Osteocyte (in vitro differentiated cells): ENCODE results near the gene DERL2. TPM values are rescaled to one million over a fixed set of nuclear protein-coding genes. Genes with fewer than 3 reads are reported as not detected.

ENCODE experiments used
- DNase-seq: peaks from one replicate; pipeline ENCODE4 v3.0.0; 2021; ENCODE audit warnings: mixed read lengths; ENCODE audit not compliant: unreplicated experiment; ENCODE audit errors: extremely low spot score
- H3K27ac Mint-ChIP-seq: one replicate; pipeline ENCODE4 v1.8.0; 2021; ENCODE audit warnings: mild to moderate bottlenecking, mixed read lengths; ENCODE audit not compliant: unreplicated experiment
- H3K27me3 Mint-ChIP-seq: one replicate; pipeline ENCODE4 v1.8.0; 2021; ENCODE audit warnings: mixed read lengths; ENCODE audit not compliant: unreplicated experiment
- H3K36me3 Mint-ChIP-seq: one replicate; pipeline ENCODE4 v1.8.0; 2021; ENCODE audit warnings: mixed read lengths; ENCODE audit not compliant: unreplicated experiment
- H3K4me1 Mint-ChIP-seq: one replicate; pipeline ENCODE4 v1.8.0; 2021; ENCODE audit warnings: mixed read lengths; ENCODE audit not compliant: unreplicated experiment
- H3K4me3 Mint-ChIP-seq: one replicate; pipeline ENCODE4 v1.8.0; 2021; ENCODE audit warnings: mild to moderate bottlenecking, moderate library complexity, mixed read lengths; ENCODE audit not compliant: unreplicated experiment
- H3K9me3 Mint-ChIP-seq: one replicate; pipeline ENCODE4 v1.8.0; 2021; ENCODE audit warnings: mixed read lengths; ENCODE audit not compliant: unreplicated experiment
- total RNA-seq: library from RNA; stranded (reverse); gene quantifications from 2 replicates; pipeline ENCODE4 v1.2.1, GENCODE V29; 2021
- TF ChIP-seq, protein P1 (sequence below): fragments of 200-600 bp; sonication (generic); IDR thresholded peaks from 2 replicates; pipeline ENCODE4 v1.5.0; 2021; ENCODE audit warnings: antibody characterized with exemption, mild to moderate bottlenecking, moderate library complexity

DERL2 gene
- total RNA-seq, 1 donor from 2014 or later: 73.1 TPM

DNA sequence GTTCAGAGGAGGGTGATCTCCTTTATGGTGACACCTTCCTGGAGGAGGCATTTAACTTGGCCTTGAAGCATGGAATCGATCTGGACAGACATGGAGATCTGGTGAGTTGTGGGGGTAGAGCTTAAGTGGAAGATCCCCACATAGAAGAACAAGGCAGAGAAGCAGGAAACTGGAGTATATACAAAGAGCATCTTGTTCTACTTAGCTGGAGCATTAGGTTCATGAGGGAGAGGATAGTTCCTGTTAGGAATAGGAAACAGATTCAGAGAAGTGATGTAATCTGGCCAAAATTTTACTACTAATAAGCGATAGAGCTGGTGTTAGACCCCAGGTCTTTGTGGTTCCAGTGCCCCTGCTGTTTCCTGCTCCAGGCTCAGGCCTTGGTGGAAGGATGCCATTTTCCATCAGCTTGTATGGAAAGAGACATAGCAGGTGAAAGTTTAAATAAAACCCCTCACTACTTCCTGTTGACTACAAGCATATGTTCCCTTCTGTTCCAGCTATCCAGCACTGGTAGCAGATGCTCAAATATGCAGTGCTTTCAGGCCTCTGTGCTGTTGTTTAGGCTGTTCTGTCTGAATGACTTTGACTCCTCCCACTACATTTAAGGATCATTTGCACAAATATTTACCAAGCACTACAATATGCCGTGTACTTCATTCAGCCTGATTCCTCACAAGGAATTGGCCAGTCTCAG is 56.6 kb downstream of the DERL2 start:
- H3K36me3 Mint-ChIP-seq: peaks cover 57% of the 10 kb centered on the region
- no peaks in the 10 kb centered on the region for H3K4me1 Mint-ChIP-seq
- H3K27ac Mint-ChIP-seq: no peak overlapping the region
- no peaks in the 10 kb centered on the region for H3K9me3 Mint-ChIP-seq
- TF ChIP-seq, protein P1, sequence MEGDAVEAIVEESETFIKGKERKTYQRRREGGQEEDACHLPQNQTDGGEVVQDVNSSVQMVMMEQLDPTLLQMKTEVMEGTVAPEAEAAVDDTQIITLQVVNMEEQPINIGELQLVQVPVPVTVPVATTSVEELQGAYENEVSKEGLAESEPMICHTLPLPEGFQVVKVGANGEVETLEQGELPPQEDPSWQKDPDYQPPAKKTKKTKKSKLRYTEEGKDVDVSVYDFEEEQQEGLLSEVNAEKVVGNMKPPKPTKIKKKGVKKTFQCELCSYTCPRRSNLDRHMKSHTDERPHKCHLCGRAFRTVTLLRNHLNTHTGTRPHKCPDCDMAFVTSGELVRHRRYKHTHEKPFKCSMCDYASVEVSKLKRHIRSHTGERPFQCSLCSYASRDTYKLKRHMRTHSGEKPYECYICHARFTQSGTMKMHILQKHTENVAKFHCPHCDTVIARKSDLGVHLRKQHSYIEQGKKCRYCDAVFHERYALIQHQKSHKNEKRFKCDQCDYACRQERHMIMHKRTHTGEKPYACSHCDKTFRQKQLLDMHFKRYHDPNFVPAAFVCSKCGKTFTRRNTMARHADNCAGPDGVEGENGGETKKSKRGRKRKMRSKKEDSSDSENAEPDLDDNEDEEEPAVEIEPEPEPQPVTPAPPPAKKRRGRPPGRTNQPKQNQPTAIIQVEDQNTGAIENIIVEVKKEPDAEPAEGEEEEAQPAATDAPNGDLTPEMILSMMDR: no peak
- no peaks in the 10 kb centered on the region for H3K27me3 Mint-ChIP-seq
- no peak for DNase-seq
- H3K4me3 Mint-ChIP-seq: no peak overlapping the region

DNA sequence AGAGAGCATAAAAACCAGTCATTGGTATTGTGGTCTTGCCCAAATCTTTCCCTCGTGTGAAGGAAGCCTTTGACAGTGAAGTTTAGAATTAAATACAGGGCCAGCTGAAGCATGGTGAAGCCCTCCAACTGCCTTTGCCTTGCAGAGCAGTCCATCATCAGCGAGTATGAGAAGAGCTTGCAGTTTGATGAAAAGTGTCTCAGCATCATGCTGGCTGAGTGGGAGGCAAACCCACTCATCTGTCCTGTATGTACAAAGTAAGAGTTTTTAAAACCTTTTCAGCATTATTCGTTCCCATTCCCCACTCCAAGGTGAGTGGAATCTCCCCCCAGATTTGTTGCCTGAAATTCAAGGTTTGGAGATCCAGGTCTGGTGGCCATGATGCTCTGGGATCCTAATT is 60.2 kb downstream of the DERL2 start:
- H3K27me3 Mint-ChIP-seq: no peaks in the 10 kb centered on the region
- peaks cover 47% of the 10 kb centered on the region for H3K36me3 Mint-ChIP-seq
- H3K4me3 Mint-ChIP-seq: no peak overlapping the region
- H3K27ac Mint-ChIP-seq: no peak overlapping the region
- TF ChIP-seq, protein P1: no peak
- no peaks in the 10 kb centered on the region for H3K9me3 Mint-ChIP-seq
- H3K4me1 Mint-ChIP-seq: peaks cover 11% of the 10 kb centered on the region
- no peak for DNase-seq

DNA sequence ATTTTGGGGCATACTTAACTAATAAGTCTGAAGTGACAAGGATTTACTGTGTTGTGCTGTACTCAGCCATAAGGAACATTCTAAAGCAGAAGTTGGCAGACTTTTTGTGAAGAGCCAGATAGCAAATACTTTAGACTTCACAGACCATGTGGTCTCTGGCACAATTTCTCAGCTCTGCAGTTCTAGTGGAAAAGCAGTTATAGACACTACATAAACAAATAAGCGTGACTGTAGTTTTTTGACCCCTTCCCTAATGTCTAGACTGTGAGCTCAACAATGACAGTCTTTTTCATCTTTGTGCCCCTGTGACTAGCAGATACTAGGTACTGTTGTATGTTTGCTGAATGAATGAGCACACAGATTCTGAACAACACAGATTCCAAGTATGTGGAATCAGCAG is 61.1 kb downstream of the DERL2 start:
- Mint-ChIP-seq H3K36me3 (peaks cover 42% of the 10 kb centered on the region), H3K4me3 (no peak overlapping the region), H3K4me1 (peaks cover 17% of the 10 kb centered on the region), H3K9me3 (no peaks in the 10 kb centered on the region), H3K27ac (no peak overlapping the region), H3K27me3 (no peaks in the 10 kb centered on the region)
- no peak for DNase-seq
- TF ChIP-seq, protein P1: no peak

DNA sequence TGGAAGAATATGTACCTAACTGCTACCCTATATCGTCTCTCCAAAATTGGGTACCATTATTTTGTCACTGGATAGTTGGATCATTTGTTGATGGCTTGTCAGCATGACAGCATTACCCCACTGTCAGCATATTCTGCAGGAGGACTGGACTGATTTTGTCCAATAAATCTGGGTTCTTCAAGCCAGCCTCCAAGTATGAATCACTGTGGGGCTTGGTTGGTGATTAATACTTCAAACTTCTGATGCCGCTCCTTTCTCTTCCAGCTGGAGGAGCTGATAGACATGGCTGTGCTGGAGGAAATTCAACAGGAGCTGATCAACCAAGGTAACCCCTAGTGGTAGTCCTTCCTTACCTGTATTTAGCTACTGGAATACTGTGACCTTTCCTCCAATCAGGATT is 63.5 kb downstream of the DERL2 start:
- Mint-ChIP-seq H3K27ac (no peak overlapping the region), H3K4me3 (no peak overlapping the region), H3K9me3 (no peaks in the 10 kb centered on the region), H3K27me3 (no peaks in the 10 kb centered on the region), H3K4me1 (peaks cover 27% of the 10 kb centered on the region), H3K36me3 (peaks cover 24% of the 10 kb centered on the region)
- no peak for DNase-seq
- TF ChIP-seq, protein P1: no peak

Other genes starting within 250 kb of the DERL2 start
- gene RABEP1, start 203.9 kb downstream of the DERL2 start, total RNA-seq: 50.1 and 57.7 TPM in 2 replicates
- gene NUP88, start 66.5 kb downstream of the DERL2 start, total RNA-seq: 45.7 and 50.8 TPM in 2 replicates
- 58.2 and 58.6 TPM in 2 replicates for gene RPAIN, start 66.0 kb downstream of the DERL2 start, total RNA-seq
- 83.8 and 86.3 TPM in 2 replicates for gene C1QBP, start 47.0 kb downstream of the DERL2 start, total RNA-seq
- 17.5 and 18.9 TPM in 2 replicates for gene DHX33, start 17.2 kb downstream of the DERL2 start, total RNA-seq
- 20.1 and 21.3 TPM in 2 replicates for gene MIS12, start 388 bp upstream of the DERL2 start, total RNA-seq
- 27.1 and 27.6 TPM in 2 replicates for gene NLRP1, start 98.3 kb upstream of the DERL2 start, total RNA-seq